ENCODE results near the gene GALNT17.

Gene GALNT17

GRCh38 chr7:71511361-71511807 is 379.4 kb downstream of the GALNT17 start:
- DNase-seq: no peak

- DNase-seq: no peak
Measured at GRCh38 chr7:71517940-71518699, 386.2 kb downstream of the GALNT17 start.

GRCh38 chr7:71518880-71519279 is 386.9 kb downstream of the GALNT17 start:
- no peak for DNase-seq

DNA sequence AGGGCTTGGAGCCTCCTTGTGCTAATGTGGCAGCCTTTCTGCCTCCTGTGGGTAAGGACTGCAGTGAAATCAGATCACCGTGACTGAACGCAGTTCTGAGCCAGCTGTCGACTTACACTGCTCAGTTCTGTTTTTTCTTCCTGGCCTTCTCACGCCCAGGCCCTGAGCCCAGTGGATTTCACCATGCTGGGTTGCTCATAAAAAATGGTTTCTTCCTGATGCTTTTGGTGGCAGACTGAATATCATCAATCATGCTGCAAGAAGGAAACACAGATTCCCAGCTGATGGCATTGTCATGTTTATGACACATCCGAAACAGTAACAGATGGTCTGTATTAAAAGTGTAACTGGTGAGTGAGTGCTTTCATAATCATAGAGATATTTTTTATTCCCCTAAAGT is 389.6 kb downstream of the GALNT17 start:
- DNase-seq: no peak

GRCh38 chr7:71526106-71526505 is 394.2 kb downstream of the GALNT17 start:
- no peak for DNase-seq

GRCh38 chr7:71527213-71527612 is 395.3 kb downstream of the GALNT17 start:
- DNase-seq: no peak

- DNase-seq: no peak
Measured at GRCh38 chr7:71535616-71536015, 403.7 kb downstream of the GALNT17 start.

- DNase-seq: no peak
Measured at GRCh38 chr7:71538210-71538609, 406.3 kb downstream of the GALNT17 start.

DNA sequence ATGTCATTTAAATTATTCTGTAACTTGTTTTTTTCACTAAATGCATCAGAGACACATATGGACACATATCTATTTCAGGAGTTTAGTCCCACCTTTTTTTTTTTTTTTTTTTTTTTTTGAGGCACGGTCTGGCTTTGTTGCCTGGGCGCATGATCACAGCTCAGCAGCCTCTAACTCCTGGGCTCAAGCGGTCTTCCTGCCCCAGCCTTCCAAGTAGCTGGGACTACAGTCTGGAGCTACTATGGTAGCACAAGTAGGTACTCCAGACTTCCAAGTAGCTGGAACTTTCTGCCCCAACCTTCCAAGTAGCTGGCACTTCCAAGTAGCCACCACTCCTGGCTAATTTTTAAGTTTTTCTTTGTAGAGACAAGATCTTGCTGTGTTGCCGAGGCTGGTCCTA is 407.7 kb downstream of the GALNT17 start:
- DNase-seq: no peak

GRCh38 chr7:71541707-71542353 is 409.9 kb downstream of the GALNT17 start:
- no peak for DNase-seq

GRCh38 chr7:71543396-71543795 is 411.5 kb downstream of the GALNT17 start:
- DNase-seq: no peak

DNA sequence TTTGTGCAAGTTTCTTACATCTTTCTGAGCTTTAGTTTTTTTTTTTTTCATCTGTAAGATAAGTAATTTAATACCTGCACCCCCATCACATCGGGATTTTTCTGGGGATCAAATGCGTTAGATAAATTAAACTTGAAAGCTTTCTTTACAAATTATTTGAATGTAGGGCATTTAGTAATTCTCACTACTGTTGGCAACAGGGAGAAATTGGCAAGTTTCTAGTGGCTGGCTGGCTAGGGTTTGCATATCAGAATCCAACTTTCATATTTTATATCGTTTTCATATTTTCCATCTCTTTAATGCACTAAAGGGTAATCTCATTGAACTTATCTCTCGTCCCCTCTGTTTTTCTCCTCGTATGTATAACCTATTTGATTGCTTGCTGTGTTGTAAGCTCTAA is 412.9 kb downstream of the GALNT17 start:
- no peak for DNase-seq

DNA sequence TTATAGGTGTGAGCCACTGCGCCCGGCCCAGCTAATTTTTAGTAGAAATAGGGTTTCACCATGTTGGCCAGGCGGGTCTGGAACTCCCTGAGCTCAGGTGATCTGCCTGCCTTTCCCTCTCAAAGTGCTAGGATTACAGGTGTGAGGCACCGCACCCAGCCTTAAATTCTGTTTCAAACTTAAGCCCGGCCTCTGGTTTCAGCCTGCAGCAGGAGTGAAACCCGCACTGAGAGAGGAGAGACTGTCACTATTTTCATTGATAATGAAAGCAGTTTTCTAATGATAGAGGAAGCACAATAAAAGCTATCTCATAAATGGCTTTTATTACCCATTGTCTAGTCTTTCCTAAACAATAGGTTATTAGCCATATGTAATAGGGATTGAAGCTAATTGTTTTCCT is 415.5 kb downstream of the GALNT17 start:
- no peak for DNase-seq

- no peak for DNase-seq
Measured at GRCh38 chr7:71548746-71549145, 416.8 kb downstream of the GALNT17 start.

- no peak for DNase-seq
Measured at GRCh38 chr7:71553306-71553705, 421.4 kb downstream of the GALNT17 start.

DNA sequence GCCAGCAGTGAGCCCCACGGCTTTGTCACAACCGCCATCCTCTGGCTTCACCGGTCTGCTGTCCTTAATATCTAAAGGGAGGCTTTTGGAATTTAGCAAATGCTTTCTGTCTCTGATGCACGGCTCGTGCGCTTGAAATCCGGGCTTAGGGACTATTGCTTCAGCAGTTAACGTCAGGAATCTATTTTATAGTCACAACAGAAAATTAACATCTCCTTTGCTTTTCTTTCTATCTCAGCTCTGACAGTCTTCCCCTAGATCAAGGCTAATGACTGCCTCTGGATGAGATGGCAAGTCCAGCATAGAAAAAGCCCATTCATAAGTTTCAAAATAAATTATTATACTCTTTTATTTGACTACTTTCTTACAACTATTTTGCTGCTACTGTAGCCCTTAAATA is 423.8 kb downstream of the GALNT17 start:
- DNase-seq: no peak

DNA sequence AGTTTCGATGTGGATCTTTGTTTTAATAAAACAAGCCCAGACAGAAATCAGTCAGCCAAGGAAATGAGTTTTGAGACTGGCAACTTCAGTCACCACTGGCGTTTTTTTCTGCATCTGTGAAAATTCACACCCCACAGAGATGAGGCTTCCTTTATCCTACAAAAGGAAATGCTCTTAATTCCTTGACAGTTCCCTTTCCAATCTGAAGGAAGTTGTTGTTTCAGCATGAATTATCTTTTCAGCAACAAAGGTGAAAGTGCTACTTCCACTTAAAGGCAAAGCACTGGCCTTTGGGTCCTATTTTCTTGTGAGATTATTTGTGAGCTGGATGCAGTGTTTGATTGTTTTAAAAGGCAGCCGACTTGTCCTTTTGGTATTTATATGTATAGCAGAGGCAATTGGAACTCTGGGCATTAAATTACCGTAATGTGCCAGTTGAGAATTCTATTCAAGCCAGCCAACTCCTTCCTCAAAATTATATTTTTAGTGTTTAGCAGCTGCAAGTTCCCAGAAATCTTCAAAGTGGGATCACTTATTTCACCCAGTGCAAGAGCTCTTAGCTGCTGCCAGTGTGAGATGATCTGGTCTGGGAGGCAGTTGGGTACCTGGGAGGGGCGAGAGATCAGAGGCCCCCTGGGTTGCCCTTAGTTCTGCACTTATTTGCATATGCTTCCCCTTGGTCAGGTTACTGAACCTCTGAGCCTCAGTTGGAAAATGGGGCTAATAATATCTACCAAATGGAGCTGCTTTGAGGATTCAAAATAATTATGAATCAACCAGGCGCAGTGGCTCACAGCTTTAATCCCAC is 427.1 kb downstream of the GALNT17 start:
- no peak for DNase-seq

DNA sequence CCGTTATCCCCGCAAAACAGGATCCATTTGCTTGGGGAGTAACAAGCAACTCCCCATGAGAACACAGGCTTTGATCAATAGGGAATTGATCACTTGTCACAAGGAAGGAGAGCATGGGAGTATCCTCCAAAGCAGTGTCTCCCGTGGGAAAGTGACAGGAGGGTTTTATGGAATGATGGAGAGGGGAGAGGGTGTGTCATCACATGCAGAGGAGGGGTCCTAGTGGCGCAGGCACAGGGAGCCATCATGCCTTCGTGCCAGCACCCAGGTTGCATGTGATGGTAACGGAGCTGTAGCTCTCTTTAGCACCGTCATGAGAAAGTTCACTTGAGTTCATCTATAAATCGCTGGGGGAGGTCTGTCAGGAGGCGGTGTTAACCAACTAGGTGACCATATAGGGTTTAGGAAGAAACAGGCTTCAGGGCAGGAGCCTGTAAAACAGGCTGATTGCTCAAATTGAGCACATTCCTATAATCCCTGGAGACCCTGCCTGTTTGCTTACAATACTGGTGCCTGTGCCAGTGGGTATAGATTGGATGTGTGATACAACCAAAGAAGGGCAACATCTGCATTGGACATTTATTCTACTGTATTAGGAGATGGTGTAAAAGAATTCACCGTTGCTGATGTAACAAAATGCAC is 428.5 kb downstream of the GALNT17 start:
- DNase-seq: no peak

- DNase-seq: no peak
Measured at GRCh38 chr7:71563276-71563675, 431.3 kb downstream of the GALNT17 start.

DNA sequence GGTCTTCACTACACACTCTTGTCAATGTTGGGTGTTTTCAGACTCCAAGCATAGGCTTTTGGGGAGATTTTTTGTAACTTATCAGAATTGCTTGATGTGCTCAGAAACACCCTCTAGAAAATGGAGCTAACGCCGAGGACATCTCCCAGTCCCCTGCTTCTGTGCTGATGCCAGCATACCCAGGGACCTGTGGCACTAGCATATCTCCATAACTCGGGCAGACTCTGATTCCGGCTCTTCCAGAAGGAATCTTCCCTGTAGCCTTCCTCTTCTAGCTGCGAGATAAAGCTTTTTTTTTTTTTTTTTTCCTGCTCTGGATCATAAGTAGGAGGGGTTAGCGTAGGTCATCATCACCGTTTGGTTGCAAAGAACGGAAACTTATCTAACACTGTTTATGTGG is 434.4 kb downstream of the GALNT17 start:
- no peak for DNase-seq

GRCh38 chr7:71566991-71567390 is 435.0 kb downstream of the GALNT17 start:
- DNase-seq: no peak

GRCh38 chr7:71574153-71574860 is 442.4 kb downstream of the GALNT17 start:
- no peak for DNase-seq

GRCh38 chr7:71580027-71580426 is 448.1 kb downstream of the GALNT17 start:
- DNase-seq: no peak
